GM18511 (cell line): Measurements from ENCODE around the gene RAB1A.
"Not testable (repeated sequence)": the region's sequence is repeated elsewhere in the genome, so short reads cannot be mapped to it uniquely, and the experiment has no call there.

Source experiments
- ATAC-seq: cut with Tn5 transposase; IDR thresholded peaks from one replicate; pipeline ENCODE4 v1.9.1; 2021; ENCODE audit warnings: mild to moderate bottlenecking, moderate library complexity; ENCODE audit not compliant: unreplicated experiment

Gene RAB1A

DNA sequence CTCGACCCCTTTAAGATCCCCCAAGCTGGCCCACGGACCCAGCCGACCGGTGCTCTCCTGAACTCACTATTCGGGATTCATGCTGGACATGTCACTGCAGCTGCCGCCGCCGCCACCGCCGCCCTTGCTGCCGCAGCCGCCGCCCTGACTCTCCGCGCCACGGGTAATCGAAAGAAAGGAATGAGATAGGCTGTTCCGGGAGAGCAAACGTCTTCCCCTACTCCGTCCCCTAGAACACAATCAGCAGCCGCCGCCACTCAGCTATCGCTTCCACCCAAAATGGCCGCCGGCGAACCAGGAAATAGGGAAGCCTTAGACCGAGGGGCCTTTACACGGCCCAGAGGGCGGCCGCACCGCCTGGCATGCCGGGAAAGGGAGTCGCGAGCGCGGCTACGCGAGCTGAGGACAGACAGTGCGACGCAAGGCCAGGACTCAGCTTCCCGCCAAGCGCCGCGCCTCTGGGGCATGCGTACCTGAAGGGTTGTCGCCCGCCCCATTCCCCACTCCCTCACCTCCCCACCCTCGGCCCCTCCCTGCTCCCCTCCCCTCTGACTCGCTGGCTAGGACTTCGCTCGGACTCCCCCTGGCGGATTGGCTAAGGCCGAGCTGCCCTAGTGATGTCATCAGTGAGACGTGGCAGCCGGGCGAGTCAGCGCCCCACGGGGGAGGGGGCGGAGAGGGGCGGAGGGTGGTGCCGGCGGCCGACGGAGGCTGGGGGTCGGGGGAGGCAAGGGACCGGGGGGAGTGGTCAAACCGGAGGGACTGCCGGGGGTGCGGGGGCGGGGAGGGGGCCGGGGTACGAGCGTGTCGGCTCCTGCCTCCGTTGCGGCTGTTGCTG, at the start of gene RAB1A:
RAB1A (minus strand) TSS at position 281 of the 838 bp plus-strand sequence; CDS start at position 90, 191 bp downstream.
- ATAC-seq = peak; percentile 96

DNA sequence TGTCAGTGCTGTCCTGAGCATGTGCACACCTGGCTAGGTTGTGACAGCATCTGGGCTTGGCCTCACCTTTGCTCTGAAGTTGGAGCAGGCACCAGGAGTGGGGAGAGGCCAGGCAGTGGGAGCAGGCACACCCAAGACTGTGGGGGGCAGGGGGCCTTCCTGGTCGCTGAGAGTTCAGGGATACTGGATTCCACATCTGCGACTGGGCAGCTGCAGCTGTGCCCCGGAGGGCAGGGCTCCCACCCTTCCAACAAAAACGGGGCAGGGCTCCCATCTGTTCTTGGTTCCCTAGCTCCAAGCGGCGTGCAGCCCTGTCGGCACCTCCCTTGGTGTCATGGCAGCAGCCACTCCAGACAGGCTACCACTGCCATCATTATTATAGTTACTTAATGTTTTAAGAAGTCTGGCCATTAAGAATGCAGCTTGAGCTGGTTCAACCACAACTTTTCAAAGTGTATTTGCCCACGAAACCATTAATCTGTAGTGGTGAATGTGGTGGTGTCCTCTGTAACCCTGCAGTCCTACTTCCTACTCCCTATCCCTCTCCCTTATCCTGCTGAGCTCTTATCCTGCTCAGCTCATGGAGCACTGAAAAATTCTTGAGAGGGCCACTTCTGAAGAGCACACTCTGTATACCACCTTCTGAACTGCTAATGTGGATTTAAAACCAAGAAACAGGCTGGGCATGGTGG, 48.0 kb upstream of the RAB1A start:
- no peak for ATAC-seq

DNA sequence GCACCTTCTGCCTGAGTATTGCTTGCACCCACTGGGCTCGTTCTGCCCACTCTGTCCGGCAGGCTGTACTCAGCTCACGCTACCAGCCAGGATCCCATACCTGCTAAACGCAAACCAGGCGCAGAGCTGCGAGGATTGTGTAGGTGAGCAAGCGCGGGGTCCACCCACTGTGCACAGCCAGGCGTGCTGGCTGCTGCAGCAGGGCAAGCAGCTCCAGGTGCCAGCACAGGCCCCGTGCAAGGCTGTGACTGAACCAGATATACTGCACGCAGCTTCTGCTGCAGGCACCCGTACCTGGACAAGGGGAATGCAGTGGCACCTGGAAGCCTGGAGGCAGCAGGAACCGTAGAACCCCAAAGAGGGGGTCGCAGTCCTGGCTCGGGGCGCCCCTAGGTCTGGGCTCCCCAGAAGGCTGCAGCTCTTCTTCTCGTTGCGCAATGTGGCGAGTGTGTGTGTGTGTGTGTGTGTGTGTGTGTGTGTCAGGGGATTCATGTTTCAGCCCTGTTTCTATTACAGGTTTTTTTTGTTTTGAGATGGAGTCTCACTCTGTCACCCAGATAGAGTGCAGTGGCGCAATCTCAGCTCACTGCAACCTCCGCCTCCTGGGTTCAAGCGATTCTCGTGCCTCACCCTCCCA, 46.1 kb upstream of the RAB1A start:
- ATAC-seq = no peak

DNA sequence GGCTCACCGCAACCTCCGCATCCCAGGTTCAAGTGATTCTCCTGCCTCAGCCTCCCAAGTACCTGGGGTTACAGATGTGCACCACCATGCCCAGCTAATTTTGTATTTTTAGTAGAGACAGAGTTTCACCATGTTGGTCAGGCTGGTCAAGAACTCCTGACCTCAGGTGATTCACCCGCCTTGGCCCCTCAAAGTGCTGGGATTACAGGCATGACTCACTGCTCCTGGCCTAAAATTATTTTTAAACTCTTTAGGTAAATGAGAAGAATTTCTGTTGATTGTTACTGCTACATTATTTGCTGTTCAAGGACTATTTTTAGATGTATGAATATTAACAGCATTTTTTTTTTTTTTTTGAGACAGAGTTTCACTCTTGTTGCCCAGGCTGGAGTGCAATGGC, 44.1 kb upstream of the RAB1A start:
- not testable (repeated sequence) for ATAC-seq

DNA sequence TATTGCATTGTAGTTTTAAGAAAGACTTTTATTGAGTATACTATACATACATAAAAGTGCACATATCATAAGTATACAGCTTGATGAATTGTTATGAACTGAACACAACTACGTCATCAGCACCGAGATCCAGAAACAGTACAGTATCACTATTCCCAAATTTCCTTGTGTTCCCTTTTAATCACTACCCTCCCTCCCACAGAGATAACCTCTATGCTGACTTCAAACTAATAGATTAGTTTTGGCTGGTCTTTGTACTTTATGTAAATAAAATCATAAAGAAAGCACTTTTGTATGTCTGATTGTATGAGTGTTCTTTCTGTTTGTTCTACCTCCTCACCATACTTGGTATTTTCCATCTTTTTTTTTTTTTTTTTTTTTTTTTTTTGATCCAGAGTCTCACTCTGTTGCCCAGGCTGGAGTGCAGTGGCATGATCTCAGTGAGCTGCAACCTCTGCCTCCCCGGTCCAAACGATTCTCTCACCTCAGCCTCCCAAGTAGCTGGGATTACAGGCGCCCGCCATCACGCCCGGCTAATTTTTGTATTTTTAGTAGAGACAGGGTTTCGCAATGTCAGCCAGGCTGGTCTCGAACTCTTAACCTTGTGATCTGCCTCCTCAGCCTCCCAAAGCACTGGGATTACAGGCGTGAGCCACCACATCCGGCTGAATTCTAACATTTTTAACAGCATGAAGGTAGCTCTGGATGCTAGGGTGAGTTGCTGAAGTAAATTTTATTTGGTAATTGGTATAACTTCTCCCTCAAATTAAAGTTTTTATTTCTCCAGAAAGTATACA, 43.3 kb upstream of the RAB1A start:
- ATAC-seq = no peak

DNA sequence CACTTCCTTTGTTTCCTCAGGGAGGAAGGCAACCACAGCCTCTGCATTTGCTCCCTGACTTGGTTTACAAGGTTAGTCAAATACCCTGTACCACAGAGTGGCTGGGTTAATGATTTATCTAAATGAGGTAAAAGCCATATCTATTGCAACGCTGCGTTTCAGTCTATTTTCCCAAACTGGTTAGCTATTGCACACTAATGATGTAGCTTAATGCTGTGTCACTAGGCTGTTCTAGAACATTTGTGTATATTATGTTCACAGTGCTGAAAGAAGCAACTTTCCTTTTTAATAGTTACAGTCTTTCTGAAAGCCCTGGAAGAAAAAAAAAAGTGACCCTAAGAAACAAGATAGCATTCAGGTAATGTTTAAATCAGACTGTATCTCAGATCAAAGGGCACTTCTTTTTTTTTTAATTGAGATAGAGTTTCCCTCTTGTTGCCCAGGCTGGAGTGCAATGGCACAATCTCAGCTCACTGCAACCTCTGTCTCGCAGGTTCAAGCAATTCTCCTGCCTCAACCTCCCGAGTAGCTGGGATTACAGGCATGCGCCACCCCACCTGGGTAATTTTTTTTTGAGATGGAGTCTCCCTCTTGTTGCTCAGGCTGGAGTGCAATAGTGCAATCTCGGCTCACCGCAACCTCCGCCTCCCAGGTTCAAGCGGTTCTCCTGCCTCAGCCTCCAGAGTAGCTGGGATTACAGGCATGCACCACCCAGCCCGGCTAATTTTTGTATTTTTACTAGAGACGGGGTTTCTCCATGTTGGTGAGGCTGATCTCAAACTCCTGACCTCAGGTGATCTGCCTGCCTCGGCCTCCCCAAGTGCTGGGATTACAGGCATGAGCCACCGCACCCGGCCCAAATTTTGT, 40.9 kb upstream of the RAB1A start:
- ATAC-seq = not testable (repeated sequence)

DNA sequence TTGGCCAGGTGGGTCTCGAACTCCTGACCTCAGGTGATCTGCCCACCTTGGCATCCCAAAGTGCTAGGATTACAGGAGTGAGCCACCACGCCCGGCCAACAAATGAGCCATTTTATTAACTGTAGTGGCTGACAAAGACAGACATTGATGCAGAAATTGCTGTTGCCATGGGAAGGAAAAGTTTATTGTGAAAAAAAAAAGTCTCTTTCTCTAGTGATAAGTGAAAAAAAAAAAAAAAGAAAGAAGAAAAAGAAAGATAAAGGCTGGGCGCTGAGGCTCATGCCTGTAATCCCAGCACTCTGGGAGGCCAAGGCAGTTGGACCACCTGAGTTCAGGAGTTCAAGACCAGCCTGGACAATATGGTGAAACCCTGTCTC, 39.8 kb upstream of the RAB1A start:
- ATAC-seq = no peak

DNA sequence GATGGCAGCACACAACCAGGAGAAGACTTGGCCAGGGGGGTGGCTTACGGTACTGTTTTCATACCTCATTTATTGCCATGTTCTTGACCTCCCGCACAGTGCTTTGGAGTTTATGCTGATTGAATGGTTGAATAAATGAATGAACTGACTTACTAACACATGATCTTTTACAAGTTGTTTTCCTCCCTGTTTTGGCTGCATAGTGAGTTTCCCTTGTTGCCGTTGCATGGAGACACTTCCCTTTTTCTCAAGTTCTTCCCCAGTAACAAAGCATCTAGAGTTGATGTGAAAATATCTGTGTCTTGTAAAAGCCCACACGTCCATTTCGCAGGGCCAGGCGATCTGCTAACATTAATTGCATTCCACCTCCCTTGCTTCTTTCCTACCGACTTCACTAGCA, 35.7 kb upstream of the RAB1A start:
- ATAC-seq = no peak

DNA sequence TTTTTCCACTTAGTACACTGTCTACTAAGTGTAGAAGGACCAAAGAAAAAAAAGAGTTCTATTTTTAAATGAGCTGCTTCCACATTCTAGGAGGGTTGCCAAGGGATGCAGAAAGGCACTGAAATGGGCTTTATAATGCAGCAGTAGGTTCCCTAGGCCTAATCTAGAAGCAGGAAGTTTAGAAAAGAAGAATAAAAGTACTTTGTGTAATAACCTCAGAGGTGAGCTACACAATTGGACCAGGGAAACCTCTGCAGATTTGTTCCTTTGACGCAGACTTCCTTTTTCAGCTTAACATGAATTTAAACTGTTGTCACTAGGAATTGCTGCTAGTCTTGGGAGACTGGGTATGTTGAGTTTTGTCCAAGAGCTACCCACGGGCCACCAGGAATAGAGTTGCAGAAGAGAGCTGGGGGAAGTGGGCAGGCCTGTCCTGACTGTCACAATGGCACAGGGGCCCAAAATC, 34.6 kb upstream of the RAB1A start:
- no peak for ATAC-seq

DNA sequence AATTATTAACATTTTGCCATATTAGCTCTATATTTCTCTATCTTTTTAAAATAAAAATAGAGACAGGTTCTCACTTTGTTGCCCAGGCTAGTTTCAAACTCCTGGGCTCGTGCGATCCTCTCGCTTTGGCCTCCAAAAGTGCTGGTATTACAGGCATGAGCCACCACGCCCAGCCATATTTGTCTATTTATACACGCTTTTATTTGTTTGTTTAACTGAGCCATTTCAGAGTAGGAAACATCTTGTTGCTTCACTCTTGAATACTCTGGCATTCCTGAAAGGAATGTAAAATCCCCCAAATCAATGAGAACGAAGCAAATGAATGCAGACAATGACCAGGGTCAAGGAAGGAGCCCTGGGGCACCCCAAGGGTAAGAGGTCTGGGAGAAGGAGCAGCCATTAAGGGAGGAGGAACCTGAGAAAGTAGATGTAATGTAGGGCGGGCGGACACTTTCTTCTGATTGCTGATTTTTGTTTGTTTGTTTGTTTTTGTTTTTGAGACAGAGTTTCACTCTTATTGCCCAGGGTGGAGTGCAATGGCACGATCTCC, 31.7 kb upstream of the RAB1A start:
- ATAC-seq = no peak

DNA sequence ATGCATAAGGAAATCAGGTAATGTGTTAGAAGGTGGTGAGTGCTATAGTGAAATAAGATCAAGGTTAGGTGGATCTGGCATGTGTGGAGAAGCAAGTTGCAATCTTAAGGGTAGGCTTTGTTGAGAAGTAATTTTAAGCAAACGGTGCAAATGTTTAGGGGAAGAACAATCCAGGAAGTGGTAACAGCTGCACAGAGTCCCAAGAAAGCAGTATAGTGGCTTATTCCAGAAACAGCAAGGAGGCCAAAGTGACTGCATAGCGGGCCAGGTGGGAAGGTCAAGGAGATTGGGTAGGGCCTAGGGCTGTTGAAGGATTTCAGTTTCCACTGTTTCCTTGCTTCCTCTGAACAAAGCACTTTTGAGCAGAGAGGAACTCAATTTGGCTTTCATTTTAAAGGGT, 30.0 kb upstream of the RAB1A start:
- no peak for ATAC-seq

DNA sequence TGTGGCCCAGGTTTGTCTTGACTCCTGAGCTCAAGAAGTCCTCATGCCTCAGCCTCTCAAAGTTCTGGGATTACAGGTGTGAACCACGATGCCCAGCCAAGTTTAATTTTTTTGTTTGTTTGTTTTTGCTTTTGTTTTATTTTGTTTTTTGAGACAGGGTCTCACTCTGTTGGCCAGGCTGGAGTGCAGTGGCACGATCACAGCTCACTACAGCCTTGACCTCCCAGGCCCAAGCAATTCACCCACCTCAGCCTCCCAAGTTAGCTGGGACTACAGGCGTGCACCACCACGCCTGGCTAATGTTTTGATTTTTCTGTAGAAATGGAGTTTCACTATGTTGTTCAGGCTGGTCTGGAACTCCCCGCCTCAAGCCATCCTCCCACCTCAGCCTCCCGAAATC, 29.4 kb upstream of the RAB1A start:
- ATAC-seq = no peak

DNA sequence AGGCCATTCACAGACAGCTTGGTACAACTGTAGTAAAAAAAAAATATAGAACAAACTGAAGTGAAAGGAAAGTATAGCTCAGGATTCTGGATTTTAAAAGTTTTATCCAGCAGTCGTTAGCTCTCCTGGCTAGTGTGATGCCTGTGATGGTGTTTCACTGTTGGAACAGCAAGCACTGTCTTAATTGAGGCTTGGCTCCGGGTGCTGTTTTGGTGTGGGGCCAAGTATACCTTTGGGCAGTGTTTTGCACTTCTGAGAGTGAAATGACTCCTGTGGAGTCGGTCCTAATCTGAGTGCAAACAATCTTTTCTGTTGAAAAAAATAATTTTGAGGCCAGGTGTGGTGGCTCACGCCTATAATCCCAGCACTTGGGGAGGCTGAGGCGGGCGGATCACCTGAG, 28.7 kb upstream of the RAB1A start:
- no peak for ATAC-seq

DNA sequence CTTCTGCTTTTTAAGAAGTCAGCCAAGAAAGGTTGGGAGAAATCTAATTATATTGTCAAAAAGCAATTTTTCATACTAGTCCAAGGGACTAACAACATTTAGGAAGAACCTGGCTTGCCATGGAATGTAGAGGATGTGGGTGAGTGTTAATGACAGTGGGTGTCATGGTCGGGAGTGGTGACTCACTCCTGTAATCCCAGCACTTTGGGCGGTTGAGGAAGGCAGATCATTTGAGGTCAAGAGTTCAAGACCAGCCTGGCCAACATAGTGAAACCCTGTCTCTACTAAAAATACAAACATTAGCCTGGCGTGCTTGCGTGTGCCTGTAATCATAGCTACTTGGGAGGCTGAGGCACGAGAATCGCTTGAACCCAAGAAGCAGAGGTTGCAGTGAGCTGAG, 27.9 kb upstream of the RAB1A start:
- not testable (repeated sequence) for ATAC-seq

DNA sequence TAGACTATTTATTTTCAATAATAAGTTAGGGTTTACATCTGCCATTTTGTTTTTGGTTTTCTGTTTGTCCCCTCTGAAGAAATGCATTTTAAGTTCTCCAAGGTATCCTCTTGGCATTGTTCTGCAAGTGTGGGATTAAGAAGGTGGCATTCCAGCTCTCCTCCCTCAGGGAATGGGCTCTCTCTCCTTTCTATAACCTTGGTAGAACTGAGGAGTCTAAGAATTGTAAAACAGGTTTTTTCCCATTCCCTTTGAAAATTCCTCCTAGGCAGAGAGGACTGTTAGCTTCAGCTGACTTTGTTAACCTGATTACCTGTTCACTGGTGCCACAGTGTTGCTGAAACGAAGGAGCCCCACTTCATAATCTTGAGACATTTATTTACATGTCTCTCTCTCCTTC, 26.1 kb upstream of the RAB1A start:
- ATAC-seq = no peak

DNA sequence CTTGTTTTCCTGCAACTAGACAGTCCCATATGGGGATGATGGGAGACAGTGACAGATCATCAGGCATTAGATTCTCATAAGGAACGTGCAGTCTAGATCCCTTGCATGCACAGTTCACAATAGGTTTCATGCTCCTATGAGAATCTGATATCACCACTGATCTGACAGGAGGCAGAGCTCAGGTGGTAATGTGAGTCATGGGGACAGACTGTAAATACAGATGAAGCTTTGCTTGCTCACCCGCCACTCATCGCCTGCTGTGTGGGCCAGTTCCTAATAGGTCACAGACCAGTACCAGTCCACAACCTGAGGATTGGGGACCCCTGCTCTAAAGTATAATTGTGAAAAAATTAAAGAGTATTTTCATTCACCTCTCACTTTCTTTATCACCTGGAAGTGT, 23.6 kb upstream of the RAB1A start:
- no peak for ATAC-seq

DNA sequence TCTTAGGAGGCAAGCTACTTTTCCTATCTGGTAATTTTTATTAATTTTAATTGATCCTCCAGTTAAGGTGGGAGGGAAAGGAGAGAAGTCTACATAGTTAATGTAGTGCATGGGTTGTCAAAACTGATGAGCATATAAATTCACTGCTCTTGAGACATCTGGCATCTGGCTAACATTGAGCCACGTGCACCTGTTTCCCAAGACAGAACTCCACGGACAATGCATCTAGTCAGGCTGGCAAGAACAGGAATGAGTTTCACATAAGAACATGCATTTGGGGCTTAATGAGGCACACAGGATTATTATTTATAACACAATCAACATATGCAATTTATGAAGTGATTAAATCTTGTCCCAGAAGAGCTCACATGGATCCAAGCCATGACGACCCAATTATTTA, 16.2 kb upstream of the RAB1A start:
- ATAC-seq = no peak

DNA sequence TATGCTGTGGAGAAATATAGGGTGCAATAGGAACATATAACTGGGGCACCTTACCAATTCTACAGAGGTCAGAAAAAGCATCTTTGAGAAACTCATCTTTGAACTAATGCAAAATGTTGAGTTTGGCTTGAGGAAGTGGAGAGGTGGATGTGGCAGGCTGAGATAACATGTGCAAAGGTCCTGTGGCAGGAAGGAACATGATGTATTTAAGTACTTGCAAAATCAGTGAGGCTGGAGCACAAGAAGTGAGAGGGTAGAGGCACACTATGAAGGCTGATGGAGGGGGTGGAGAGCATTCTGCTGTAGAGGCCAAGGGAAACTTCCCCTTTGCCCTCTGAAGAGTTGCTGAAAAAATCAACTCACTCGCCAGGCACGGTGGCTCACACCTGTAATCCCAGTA, 14.7 kb upstream of the RAB1A start:
- ATAC-seq = no peak

DNA sequence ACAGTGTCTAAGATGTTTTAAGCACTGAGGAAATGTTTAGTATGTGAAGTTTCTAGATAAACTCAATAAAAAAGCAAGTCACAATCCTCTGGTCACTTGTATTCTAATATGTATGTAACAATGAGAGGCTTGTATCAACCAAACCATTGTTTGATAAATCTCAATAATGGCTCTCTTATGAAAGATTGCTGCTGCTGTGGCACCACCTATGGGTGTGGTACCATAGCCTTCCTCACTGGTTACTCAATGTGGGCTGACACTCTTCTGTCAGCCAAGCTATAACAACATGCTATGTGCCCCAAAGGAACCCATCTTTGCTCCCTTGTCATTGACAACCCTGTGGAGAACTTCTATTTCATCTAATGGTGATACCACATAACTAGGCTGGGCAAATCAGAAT, 12.6 kb upstream of the RAB1A start:
- ATAC-seq = no peak
